Tongue (tissue), 2 donors: ENCODE results near the gene CPSF3. TPM values are rescaled to one million over a fixed set of nuclear protein-coding genes. Genes with fewer than 3 reads are reported as not detected.

ENCODE experiments used
- DNase-seq: peaks from one replicate; pipeline ENCODE4 v3.0.0-alpha.2; 2015
- total RNA-seq: library from RNA; depleted of rRNA; stranded (reverse); fragments of >200 nt; gene quantifications from one replicate; pipeline ENCODE4 v1.2.3, GENCODE V29; 2014

Gene CPSF3
- total RNA-seq, 1 donor from 2014 or later, result 33.4 TPM

DNA sequence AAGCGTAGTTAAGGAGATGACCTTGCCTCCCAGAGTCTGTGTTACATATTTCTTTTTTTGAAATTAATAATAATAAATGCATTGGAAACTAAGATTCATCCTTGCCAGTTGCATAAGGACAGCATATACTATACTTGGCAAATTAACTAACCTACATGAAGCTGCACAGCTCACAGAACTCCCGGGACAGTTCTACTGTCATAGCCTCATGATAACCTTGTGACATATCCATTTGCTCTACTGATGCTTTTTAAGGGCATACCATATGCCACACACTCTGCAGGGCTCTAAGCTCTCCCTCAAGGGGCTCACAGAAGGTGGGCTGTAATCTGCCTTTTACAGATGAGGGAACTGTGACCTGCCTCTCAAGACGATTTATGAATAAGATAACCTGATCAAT lies 3.9 kb upstream of the CPSF3 start:
- DNase-seq, result no peak

DNA sequence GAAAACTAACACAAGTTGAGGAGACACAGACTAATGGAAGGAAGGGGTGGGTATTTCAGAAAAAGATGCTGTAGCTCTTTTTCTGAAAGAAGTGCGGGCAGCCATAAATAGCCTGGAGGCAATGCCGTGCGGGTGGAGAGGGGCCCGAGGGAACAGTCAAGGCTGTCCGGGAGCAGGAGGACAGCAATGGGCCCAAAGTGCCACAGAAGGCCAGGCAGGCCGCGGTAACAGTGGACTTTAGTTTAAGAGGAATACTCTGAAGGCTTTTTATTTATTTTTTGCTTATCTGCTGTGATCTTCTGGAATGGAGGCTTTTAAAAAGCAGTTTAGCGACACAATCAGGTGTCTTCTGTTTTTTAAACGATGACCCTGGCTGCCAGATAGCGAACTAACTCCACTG lies 3.0 kb upstream of the CPSF3 start:
- DNase-seq, result no peak

DNA sequence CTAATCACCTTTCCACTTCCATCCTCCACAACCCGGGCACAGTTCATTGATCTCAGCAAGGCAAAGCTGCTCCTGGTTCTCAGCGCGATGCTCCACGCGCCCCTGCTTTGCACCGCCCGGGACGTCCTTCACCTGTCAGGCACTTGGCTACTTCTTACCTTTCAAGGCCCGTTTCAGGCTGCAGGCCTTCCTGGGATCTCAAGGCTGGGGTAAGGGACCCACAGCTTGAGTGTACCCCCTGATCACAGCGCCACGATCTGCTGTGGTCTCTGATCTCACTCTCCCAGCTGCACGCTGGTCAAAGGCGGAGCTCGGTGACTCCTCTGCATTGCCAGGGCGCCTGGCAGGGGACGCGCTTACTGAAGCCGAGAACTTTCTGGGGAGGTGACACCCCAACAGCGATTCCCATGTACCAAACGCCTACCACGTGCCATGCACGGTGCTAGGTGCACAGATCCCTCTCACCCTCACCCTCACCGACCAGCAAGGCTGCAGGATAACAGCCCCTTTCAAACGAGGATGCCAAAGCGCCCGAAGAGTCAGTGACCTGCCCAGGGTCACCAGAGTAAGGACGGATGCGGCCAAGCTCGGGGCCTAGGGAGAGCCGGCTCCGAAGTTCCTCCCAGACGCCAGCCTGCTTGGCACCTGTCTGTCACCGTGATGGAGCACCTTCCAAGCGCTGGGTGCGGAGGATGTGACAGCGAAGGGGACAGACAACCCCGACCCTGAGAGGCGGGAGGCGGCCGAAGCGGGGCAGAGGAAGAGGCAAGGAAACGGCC lies 944 bp upstream of the CPSF3 start:
- peak; percentile 49 for DNase-seq

DNA sequence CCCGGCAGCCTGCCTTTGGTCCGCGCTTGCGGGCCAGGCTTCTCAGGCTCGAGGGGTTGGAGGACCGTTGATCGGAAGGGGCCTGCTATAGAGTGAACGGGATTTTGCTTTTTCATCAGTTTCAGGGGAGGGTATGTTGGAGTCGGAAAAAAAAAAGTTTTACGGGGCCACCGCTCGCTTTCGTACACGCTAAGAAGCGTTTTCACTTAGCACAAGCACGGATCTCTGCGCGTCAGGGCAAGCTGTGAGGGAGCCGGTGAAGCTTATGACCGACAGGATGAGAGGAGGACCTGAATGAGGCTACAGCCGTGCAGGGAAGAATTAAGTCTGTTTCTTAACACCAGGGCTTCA lies 443 bp downstream of the CPSF3 start:
- peak; percentile 45 for DNase-seq

DNA sequence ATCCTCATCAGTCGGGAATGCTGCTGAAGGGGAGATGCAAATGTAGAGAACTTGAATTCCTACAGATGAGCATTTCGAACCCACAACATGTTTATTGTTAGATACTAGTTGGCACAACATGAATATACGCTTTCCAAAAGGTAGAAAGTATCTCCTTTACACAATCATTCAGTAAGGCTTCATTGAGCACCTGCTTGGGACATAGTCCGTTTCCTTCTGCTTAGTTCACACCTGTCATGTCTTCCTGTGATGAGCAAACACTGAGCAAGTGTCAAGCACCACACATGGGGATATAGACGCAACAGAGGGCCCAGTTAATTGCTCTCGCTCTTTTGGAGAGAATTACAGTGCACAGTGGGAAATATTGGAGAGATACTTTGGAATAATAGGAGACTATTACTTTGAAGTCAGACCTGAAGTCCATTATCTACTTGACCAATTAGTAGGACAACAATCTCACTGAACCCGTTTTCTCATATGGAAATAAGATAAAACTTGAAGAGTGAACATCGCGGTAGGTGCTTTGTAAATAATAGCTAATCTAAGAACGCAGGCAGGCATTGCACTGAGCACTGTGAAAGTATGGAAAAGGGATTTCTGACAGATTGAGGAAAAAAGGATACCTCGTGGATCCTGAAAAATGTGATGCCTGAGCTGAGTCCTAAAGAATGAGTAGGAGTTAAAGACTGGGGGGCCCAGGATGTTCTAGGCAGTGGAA lies 1.2 kb downstream of the CPSF3 start:
- no peak for DNase-seq

DNA sequence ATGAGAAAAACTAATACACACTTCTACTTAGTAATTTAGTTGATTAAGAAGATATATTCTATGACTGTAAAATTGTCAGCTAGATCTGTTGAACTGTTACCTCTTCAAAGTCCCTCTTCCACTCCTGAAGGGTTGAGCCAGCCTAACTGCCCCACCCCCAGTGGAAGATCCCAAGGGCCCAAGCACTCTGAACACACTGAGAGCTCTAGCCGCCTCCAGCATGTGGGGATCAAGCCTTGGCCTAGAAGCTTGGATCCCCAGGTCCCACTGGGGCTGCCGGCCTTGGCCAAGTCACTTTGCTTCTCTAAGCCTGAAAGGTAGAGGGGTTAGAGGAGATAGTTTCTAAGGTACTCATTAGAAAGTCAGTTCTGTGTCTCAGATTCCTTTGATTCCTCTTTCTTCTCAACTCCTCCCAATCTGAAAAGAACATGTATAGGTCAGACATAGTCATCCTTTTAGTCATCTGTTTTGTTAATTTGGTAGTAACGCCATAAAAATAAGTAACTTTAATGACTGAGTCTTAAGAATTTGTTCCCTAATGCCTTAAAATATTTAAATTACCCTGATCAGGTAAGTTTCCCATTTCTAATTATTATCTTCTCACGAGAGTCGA lies 5.6 kb downstream of the CPSF3 start:
- no peak for DNase-seq

DNA sequence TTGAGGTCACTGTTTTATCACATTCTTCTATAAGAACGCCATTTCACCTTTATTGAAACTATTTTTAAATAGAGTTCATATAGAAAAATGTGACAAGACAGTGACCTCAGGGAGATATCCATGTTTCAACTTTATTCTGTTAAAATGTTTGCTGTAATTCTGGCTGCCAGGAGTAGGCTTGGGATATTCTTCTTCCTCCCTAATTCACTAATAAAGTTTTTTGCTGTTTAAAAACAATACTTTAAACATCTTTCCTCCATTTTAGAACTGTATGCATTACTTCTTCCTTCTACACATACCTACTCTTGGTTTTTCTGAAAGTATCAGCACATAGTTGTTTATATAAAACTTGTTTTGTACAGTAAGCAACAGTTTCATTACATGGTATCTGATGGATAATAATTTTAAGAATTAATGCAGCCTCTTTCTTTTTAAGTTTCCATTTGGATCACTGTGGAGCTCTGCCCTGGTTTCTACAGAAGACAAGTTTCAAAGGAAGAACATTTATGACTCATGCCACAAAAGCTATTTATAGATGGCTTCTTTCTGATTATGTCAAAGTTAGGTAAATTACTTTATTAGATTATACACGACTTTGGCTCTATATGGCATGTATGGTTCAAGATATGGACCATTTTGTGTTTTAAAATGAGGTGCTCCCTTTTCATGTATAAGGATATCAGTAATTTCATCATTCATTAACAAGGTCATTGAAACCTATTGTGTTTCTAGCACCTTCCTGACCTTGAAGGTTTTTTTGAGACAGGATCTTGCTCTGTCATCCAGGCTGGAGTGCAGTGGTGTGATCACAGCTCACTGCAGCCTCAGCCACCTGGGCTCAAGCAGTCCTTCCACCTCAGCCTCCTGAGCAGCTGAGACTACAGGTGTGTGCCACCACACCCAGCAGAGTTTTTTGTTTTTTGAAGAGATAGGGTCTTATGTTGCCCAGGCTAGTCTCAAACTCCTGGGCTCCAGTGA lies 7.2 kb downstream of the CPSF3 start:
- no peak for DNase-seq

DNA sequence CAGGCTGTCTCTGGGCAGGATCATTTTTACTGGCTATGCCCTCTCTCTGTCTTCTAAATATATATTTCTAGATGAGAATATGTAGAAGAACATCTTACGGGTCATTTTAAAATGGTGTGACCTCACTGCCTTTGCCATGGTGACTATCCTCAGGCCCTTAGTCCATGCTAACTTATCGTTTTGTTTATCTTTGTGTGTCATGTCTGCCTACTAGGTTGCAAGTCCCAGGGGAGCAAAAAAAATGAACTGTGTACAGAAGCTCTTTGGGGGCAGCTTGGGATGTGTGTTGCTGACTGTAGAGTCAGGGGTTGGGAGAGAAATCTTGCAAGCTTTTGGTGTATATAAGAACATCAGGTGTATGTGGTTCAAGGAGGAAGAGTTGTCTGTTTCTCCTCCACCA lies 11.0 kb downstream of the CPSF3 start:
- no peak for DNase-seq

DNA sequence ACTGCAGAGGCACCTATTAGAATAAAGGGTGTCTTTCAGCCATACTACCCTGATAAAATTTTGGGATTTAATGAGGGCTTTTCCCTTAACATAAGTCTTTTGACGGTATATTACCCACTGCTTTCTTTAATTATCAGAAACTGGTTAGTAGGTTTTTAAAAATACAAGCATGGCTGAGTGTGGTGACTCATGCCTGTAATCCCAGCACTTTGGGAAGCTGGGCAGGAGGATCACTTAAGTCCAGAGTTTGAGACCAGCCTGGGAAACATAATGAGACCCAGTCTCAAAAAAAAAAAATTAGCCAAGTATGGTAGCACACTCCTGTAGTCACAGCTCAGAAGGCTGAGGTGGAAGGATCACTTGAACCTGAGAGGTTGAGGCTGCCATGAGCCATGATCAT lies 16.1 kb downstream of the CPSF3 start:
- no peak for DNase-seq

DNA sequence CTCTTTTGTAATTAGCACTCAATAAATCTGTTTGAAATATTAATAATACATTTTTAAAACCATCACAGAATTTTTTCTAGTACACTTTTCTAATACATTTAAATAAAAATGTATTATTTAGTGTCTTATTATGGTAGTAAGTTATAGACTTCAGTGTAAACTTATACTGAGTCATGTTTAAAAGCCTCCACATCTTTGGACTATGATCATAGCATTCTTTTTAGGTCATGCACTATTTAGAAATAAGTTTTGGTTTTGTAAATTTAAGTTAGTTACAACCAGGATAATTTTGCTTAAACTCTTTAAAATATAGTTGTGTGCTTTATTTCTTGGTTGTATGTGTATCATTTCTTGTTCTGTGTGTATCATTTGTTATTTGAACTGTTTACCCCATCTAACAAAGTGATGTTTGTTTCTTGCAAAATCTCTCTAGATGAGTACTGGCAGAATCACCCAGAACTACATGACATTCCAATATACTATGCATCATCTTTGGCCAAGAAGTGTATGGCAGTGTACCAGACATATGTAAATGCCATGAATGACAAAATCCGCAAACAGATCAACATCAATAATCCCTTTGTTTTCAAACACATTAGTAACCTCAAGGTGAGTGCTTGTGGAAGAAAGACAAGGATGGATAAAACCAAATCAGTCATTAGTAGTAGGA lies 16.7 kb downstream of the CPSF3 start:
- DNase-seq, result peak; percentile 13

DNA sequence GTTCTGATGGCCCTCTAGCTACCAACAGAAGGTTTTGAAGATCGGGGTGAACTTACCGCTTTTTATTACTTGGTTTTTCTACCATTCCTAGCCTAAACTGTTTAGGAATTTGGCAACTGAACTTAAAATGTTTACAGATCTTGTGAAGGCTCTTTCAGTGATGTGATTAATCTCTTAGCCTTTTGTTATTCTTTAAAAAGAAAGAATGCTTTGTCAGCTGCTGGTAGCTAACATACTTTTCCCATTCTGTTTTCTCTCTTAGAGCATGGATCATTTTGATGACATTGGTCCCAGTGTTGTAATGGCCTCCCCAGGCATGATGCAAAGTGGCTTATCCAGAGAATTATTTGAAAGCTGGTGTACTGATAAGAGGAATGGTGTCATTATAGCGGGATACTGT lies 18.1 kb downstream of the CPSF3 start:
- DNase-seq, result no peak

DNA sequence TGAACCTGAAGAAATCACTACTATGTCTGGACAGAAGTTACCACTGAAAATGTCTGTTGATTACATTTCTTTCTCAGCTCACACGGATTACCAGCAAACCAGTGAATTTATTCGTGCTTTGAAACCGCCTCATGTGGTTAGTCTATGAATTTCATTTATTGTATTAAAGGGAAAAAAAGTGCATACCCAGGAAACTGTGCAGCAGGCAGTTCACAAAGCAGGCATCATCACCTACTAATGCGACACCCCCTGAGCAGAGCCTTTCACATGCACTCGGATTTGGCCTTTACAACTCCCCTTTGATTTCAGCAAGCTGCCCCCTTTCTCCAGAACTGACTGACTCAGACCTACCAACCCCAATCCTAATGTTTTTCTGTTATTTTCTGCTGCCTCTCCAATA lies 20.1 kb downstream of the CPSF3 start:
- no peak for DNase-seq

DNA sequence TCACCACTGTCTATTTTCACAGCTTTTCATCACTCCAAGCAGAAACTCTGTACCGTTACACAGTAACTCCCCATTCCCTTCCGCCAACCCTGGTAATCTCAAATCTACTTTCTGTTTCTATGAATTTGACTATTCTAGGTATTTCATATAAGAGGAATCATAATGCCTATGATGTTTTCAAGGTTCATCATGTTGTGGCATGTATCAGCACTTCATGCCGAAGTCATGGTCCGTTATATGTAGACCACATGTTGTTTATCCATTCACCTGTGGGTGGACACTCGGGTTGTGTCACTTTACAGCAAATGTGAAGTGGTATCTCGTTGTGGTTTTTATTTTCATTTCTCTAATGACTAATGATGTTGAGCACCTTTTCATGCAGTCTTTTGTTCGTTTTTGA lies 21.6 kb downstream of the CPSF3 start:
- no peak for DNase-seq

DNA sequence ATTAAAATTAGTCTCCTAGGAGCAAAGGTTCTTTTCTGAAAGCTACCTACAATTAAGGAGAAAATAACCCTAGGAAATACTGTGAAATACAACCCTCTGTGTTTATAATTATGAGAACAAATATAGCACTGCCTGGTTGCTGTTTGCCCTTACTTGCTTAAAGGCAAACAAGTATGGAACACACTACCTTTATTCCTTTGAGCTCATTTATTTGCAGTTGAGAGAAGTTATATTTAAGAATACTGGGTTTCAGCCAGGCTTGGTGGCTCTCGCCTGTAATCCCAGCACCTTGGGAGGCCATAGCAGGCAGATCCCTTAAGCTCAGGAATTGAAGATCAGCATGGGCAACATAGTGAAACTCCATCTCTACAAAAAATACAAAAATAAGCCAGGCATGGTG lies 27.8 kb downstream of the CPSF3 start:
- no peak for DNase-seq

DNA sequence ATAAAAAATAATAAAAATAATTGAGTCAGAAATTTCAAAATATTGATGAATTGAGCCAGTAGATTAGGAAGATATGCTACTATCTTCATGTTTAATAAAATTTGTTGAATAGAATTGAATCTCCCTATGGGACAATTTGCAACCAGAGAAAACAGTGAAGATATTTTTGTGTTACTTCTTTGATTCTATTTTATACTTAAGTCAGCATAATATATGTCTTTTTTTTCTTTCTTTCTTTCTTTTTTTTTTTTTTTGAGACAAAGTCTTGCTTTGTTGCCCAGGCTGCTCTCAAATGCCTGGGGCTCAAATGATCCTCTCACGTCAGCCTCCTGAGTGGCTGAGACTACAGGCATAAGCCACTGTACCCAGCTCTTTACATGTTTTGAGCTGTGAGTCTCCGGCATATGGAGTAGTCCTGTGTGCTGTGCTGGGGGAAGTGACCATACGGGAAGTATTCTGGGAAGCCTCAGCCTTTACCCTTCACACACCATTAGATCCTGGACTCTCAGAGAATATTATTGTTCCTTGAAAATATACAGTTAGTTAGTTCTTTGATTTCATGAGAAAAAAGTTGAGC lies 37.1 kb downstream of the CPSF3 start:
- DNase-seq, result no peak

DNA sequence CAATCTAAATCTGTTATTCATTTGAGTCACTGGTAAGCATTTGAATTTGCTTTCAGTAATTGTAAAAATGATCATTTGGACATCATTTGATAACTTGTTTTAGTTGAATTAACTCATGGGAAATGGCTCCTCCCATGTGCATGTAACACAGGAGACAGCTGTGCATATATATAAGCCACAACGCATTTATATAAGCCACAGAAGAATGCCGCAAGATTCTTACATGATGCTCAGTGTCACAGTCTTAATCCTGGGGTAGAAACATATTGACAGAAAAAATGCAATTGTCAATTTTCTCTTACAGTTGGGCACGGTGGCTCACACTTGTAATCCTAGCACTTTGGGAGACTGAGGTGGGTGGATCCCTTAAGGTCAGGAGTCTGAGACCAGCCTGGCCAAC lies 37.6 kb downstream of the CPSF3 start:
- no peak for DNase-seq

DNA sequence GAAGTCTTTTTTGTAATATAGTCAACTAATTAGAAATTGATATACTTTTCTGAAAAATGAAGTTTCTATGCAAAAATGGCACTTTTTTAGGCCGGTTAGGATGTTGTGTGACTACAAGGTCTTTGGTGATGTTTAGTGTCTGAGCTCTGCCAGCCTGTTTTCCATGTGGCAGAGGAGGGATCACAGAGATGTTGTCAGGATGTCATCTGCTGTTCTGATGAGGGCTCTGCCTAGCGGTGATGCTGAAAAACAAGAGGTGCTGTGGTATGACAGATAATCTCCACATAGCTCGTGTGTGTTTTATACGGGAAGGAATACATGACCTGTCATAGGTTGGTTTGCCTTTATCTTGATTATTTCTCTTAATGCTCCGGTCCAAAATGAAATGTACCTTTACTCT lies 38.9 kb downstream of the CPSF3 start:
- no peak for DNase-seq

DNA sequence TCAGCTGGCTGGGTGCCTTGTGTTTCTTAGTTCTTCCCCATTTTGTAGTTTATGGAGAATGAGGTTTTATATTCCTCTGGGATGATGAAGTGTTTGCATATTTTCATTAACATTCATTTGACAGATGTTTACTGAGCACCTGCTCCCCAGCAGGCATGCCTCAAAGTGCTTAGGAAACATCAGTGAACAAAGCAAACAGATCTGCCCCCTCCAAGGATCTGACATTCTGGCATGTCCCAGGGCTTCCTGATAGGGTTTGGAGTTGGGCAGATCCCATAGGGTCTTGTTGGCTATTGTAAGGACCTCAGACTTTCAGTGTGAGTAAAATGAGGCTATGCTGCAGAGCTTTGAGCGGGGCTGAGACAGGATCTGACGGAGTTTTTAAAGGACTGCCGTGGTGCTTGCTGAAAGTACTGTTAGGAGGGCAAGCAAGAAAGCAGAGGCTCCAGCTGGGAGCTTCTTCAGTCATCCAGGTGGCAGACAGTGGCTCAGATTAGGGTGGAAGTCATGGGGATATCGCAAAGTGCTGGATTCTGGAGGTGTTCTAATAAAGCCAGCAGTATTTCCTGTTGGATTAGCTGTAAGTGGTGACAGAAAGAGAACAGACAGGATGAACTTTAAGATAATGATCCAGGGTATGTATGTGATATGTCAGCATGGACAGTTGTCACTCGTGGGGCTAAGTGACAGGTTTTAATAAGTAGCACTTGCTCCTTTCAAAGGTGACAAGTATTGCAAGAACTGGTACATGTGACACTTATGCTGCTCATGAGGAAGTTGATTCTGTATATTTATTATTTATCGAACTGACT lies 39.6 kb downstream of the CPSF3 start:
- DNase-seq, result peak; percentile 20

DNA sequence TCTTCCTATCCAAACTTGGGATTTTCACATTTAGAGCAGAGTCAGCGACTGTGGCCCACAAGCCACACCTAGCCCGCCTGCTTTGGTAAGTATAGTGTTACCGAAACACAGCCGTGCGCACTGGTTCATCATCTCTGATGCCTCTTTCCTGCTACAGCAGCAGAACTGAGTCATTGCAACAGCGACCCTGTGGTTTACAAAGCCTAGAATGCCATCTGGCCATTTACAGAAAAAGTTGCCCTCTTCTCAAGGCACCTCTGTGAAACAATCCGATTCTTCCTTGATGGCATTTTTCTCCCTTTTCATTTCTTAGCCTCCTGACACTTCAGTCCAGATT lies 40.2 kb downstream of the CPSF3 start:
- no peak for DNase-seq

DNA sequence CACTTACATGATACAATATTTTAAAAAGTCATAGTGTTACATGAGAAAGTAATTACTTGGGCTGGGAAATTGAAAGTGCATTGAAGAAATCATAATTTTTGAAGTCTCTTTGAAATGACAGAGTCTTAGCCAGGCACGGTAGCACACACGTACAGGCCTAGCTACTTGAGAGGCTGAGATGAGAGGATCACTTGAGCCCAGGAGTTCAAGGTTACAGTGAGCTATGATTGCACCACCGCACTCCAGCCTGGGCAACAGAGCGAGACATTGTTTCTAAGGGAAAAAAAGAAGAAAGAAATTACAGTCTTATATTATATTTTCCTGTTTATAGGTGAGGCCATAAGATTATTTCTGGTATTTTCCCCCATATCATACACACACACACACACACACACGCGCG lies 41.7 kb downstream of the CPSF3 start:
- DNase-seq, result no peak
